Measurements from ENCODE around the gene DHFR2.
"Not testable (repeated sequence)": the region's sequence is repeated elsewhere in the genome, so short reads cannot be mapped to it uniquely, and the experiment has no call there.

DHFR2 gene

GRCh38 chr3:94065122-94065521 lies 2.4 kb upstream of the DHFR2 start:
- no peak for DNase-seq (ENCODE audit: low read depth)

GRCh38 chr3:94064243-94064860 lies 1.6 kb upstream of the DHFR2 start:
- no peak for DNase-seq (ENCODE audit: low read depth)

GRCh38 chr3:94063496-94064119 lies 892 bp upstream of the DHFR2 start:
- DNase-seq (ENCODE audit: low read depth), result no peak

DNA sequence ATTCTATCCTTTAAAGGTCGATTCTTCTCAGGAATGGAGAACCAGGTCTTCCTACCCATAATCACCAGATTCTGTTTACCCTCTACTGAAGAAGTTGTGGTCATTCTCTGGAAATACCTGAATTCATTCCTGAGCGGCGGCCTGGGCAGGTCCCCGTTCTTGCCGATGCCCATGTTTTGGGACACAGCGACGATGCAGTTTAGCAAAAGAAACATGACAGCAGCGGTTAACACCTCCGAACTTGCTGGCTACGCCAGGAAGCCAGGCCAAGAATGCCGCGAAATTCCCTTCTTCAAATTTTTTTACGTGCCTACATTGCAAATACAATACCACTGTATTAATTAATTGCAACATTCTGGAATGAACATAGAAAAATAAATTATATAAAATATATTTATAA lies 1.4 kb downstream of the DHFR2 start:
- DNase-seq (ENCODE audit: low read depth), result no peak

DNA sequence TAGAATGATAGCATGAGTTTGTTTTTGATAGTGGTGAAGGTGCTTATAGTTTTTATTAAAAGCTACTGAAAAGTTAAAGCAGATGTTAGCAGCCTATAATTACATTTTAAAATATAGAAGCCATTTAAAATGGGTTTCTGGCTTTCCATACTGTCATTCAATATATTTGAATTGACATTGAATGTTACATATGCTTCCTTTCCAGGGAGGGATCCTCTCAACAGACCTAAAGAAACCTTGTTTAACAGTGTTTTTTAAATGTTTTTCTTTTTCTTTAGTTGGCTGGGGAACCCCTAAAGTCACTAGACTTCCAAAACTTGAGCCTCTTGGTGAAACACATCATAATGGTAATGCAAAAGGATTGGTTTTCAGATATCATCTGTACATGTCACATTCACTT lies 12.2 kb downstream of the DHFR2 start:
- no peak for DNase-seq (ENCODE audit: low read depth)

DNA sequence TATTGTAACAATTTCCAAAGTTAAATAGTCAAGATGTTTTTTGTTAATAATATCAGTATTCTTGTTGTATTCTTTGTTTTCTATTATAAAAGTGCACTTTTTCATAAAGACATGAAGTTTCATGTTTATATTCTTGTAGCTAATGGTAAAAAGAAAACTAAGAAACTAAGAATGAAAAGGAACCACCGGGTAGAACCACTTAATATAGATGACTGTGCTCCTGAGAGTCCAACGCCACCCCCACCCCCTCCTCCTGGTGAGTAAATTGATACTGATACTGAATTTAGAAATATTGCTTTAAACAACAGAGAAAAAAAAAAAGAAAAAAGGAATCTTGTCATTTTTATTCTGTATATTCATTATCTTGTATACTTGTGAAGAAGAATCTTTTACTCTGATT lies 13.4 kb downstream of the DHFR2 start:
- DNase-seq (ENCODE audit: low read depth), result no peak

- no peak for DNase-seq (ENCODE audit: low read depth)
Measured at GRCh38 chr3:94046533-94046932, 16.2 kb downstream of the DHFR2 start.

DNA sequence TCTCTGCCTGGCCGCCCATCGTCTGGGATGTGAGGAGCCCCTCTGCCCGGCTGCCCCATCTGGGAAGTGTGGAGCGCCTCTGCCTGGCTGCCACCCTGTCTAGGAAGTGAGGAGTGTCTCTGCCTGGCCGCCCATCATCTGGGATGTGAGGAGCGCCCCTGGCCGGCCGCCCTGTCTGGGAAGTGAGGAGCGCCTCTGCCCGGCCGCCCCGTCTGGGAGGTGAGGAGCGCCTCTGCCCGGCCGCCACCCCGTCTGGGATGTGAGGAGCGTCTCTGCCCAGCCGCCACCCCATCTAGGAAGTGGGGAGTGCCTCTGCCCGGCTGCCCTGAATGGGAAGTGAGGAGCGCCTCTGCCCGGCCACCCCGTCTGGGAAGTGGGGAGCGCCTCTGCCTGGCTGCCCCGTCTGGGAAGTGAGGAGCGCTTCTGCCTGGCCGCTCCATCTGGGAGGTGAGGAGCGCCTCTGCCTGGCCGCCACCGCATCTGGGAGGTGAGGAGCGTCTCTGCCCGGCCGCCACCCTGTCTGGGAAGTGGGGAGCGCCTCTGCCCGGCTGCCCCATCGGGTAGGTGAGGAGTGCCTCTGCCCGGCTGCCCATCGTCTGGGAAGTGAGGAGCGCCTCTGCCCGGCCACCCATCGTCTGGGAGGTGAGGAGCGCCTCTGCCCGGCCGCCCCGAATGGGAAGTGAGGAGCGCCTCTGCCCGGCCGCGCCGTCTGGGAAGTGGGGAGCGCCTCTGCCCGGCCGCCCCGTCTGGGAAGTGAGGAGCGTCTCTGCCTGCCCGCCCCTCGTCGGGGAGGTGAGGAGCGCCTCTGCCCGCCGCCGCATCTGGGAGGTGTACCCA lies 18.4 kb downstream of the DHFR2 start:
- DNase-seq (ENCODE audit: low read depth), result not testable (repeated sequence)

GRCh38 chr3:94043285-94043684 lies 19.4 kb downstream of the DHFR2 start:
- no peak for DNase-seq (ENCODE audit: low read depth)

DNA sequence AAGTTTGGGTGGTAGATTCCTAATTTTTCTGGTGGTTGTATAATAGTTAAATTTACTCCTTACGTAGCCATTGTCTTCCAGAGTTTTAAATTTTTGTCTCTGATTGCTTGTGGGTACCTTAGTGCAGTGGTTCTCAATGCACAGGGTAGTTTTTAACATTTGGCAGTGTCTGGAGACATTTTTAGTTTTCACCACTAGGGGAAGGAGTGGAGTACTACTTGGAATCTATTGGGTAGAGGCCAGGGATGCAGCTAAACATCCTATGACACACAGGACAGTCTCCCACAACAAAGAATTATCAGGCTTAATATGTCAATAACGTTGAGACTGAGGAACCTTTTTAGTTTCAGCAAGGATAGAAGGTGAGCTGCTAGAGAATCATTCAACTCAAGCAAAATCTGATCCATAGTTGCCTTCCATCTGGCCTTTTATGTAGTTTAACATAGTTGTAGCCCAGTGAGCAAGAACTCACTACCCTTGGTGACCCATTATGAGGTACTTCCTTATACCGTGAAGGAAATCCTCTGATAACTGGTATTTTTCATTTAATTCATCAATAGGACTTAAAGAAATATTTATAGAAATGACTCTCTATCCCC lies 25.7 kb downstream of the DHFR2 start:
- DNase-seq (ENCODE audit: low read depth), result no peak

DNA sequence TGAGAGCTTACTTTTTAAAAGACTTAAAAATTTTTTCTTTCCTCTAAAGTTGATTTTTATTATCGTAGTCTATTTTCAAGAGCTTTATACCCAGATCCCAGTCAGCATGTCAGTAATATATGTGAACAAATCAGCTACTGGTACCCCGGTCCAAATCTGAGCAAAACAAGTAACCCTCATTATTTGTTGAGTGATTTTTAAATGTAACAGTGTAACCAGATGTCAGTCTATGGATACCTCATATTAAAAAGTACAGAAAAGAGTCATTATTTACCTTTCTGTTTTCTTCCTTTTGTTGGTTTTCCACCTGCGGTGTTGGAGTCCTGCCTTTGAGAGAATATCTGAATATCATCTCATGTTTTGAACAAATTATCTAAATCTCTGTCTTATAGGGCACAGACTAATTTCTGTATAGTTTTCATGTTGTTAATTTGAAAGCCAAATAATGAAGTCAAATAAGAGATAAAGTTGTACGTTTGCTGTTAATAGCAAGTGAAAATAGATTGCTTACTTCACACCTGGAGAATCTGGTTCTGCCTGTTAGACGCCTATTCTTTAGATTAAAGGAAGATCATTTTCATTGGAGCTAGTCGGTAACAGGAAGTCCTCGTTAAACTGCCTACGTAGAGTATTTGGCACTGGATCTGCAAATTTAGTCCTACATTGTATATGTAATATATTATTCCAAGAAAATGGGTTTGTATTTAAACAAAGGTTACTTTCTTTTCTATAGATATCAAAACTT lies 34.5 kb downstream of the DHFR2 start, which contains the start of gene STX19:
TSS of gene STX19 (minus strand) at position 505 of the 745 bp plus-strand sequence. CDS start 13,328 bp downstream, outside the sequence.
- no peak for DNase-seq (ENCODE audit: low read depth)

- no peak for DNase-seq (ENCODE audit: low read depth)
Measured at GRCh38 chr3:94026623-94027022, 36.1 kb downstream of the DHFR2 start.

- DNase-seq (ENCODE audit: low read depth), result no peak
Measured at GRCh38 chr3:94024385-94024784, 38.3 kb downstream of the DHFR2 start.

DNA sequence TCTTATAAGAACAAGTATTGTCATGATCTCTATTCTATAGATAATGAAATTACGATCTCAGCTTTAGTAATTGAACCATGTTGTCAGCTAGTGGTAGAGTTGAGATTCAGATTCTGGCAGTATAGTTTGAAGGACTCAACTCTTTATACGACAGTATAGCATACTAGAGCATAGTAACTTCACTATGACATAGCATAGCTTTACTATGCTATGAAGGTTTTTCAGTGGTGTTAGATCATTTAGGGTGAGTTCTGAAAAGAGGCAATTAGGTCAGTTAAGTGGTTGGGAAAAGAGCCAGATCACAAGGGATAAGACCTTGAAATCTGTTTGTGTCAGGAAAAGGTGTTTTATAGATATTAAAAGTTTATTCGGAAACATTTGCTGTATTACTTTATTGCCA lies 42.4 kb downstream of the DHFR2 start:
- no peak for DNase-seq (ENCODE audit: low read depth)

DNA sequence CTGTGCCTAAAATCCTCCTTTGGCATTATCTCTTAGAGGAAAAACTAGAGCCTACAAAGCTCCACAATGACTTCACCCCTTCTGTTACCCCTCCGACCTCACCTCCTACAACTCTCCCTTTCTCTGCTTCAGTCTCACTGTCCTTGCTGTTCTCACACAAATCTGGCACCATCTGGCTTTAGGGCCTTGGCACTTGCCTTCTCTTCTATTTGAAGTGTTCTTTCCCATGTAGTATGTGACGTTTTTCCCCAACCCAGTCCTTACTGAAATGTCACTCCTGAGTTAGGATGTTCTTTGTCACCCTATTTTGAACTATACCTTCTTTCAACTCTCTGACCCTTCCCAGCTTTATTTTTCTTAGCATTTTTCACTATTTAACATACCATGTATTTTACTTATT lies 43.1 kb downstream of the DHFR2 start:
- no peak for DNase-seq (ENCODE audit: low read depth)

GRCh38 chr3:94015025-94015424 lies 47.7 kb downstream of the DHFR2 start:
- no peak for DNase-seq (ENCODE audit: low read depth)

GRCh38 chr3:94012185-94012584 lies 50.5 kb downstream of the DHFR2 start:
- DNase-seq (ENCODE audit: low read depth), result no peak

- no peak for DNase-seq (ENCODE audit: low read depth)
Measured at GRCh38 chr3:94011233-94011711, 51.4 kb downstream of the DHFR2 start.

GRCh38 chr3:94009608-94010007 lies 53.1 kb downstream of the DHFR2 start:
- no peak for DNase-seq (ENCODE audit: low read depth)

- DNase-seq (ENCODE audit: low read depth), result no peak
Measured at GRCh38 chr3:94008253-94008652, 54.5 kb downstream of the DHFR2 start.
